GM03348 (cell line): ENCODE data around the gene LARP6.
"Not testable (repeated sequence)": the region's sequence is repeated elsewhere in the genome, so short reads cannot be mapped to it uniquely, and the experiment has no call there.

Experiments used
- DNase-seq: peaks from one replicate; pipeline ENCODE4 v3.0.0; 2012; ENCODE audit warnings: low spot score

LARP6 gene

GRCh38 chr15:70858614-70859321 is 4.8 kb upstream of the LARP6 start:
- DNase-seq, result not testable (repeated sequence)

DNA sequence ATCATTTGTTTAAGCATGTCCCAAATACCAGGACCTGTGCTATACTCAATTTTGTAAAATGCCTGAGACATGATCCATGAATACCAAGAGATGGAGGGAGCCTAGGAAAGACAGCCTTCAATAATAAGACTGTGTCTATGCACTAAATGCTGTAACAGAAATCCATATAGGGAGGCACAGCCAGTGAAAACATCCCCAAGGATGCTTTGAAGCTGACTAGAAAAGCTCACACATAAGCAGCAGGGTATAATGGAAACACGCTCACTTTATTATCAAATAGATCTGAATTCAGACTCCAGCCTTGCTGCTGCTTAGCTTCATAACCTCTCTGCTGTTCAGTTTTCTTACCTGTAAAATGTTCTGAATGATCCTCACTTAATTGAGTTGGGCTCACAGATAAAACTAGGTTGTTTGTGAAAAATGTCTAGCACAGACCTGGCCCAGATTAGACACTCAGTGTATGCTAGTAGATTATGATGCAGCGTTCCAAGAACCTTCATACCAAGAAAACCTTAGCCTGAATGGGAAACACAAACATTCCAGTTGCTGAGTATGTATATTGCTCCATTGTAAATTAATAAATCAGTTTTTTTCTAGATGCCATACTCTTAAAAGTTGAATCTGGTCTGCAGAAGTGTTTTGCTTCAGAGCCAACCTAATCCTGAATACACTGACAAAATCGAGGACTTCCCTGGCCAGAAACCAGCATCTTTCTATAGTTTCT is 3.8 kb upstream of the LARP6 start:
- DNase-seq, result no peak

- DNase-seq, result peak; percentile 92
Measured at GRCh38 chr15:70856884-70857561, 3.1 kb upstream of the LARP6 start.

GRCh38 chr15:70856177-70856883 is 2.4 kb upstream of the LARP6 start:
- DNase-seq, result peak; percentile 43

DNA sequence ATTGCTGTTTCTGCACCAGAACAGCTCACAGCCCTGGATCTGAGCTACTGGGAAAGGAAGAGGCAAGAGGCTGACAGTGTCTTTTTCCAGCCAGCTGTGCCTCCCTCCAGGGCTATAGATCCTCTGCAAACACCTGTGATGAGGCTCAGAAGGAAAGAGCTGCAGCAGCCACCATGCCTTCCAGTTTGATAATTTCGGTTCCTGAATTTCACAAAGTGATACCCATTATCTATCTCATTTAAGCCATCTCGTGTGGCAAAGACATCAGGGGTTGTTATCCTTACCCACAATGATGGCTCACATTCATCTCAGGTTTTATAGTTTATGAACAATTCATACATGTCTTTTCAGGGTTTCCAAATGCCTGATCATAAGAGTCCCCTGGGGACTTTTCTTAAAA is 1.8 kb upstream of the LARP6 start:
- DNase-seq, result no peak

GRCh38 chr15:70854666-70854976 is 664 bp upstream of the LARP6 start:
- DNase-seq, result no peak

DNA sequence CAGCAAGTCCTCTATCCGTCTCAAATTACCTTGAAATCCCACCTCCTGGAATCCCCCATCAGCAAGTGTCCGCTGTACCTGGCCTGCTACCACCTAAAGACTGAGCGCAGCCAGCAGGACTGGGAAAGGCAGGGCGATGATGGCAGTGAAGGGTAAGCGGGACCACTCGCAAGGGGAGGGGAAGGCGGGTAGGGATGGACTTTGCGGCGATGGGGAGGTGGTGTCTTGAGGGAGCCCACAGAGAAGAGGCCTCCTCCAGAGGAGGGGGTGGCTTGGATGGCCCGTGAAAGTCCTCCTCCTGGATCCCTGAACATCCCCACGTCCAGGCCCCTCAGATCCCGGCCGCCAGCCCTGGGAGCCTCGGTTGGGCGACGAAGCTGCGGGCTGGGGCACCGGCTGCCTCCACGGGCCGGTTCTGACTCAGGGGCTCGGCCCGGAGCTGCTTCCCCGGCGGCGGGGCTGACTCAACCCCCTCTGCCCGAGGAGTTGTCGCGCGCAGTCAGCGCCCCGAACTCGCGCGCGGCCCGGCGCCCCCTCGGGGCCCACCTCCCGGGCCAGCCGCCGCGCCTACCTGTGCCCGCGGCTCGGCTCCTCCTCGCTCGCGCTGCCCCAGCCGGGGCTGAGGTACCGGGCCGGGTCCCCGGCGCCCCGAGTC is 512 bp downstream of the LARP6 start:
- peak; percentile 76 for DNase-seq

- DNase-seq, result peak; percentile 68
Measured at GRCh38 chr15:70852501-70853317, 1.2 kb downstream of the LARP6 start.

DNA sequence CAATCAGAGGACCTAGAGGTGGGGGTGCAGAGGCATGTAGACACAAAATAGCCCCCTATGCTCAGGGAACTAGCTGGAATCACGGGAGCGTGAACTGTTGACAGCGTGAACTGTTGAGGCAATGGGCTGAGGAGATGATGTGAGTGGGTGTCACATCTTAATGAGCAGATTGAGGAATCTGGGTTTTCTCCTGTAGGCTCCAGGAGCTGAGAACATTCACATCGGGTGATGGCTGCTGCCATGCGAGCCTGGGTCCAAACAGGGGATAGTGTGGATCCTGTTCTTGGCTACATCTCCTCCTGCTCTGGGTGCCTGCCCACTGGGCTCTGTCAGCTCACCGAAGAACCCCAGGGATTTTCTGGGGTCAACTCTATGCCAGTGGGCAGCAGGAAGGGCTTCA is 2.1 kb downstream of the LARP6 start:
- DNase-seq, result no peak

GRCh38 chr15:70845602-70846360 is 8.2 kb downstream of the LARP6 start:
- no peak for DNase-seq

GRCh38 chr15:70837476-70837875 is 16.5 kb downstream of the LARP6 start:
- no peak for DNase-seq

- DNase-seq, result no peak
Measured at GRCh38 chr15:70835841-70836240, 18.1 kb downstream of the LARP6 start.

GRCh38 chr15:70835415-70835814 is 18.5 kb downstream of the LARP6 start:
- no peak for DNase-seq

- no peak for DNase-seq
Measured at GRCh38 chr15:70834999-70835398, 19.0 kb downstream of the LARP6 start.

DNA sequence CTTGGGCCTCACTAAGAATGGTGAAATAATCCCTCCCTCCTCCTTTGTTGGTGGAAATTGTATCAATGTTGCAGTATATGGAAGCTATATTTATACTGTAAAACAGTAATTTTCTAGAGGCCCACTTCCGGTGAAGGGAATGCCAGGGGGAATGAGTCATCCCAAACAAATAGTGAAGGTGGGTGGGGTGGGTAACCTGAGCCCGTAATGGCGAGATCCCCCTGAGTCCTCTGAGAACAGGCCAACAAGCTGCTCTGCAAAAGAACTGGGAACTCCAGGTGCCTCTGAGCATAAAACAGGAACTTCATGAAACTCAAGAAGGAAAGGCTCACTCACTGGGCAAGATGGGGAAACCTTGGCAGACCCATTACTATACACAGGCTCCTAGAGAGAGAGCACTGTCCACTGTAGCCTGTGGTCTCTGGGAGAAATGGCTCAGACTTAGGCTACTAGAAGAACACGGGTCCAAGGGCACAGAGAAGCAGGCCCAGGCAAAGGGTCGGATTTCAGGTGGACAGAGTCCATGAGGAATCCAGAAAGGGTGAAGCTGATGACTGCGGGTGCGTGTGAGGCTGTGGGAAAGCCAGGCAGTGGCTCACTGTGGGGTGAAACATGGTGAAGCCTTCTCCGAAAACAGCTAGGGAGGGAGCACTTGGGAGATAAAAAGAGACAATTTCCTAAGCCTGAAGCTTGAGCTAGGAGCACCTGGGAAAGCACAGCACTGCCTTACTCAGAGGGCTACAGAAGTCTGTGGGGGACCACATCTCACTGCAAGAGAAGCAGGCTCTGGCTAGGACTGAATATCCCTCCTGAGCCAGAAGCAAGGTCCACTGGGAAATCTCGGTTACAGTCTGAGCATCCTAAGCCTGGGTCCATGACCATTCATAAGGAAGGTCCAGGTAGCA is 19.8 kb downstream of the LARP6 start:
- peak; percentile 69 for DNase-seq

DNA sequence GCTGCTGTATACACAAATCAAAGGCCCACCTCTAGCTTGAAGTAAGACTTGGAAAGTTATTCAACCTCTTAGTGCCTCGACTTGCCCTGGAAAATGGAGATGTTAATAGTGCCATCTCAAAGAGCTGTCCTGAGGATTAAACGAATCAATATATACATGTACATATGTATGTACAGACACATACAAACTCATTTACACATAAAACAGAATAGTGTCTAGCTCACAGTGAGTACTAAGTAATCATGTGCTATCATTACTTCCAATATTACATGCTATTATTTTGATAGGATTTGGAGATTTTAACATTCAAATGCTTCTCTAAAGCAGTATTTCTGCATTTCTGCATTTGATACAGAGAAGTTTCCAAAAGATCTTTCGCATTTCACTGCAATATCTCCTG is 20.5 kb downstream of the LARP6 start:
- DNase-seq, result no peak

DNA sequence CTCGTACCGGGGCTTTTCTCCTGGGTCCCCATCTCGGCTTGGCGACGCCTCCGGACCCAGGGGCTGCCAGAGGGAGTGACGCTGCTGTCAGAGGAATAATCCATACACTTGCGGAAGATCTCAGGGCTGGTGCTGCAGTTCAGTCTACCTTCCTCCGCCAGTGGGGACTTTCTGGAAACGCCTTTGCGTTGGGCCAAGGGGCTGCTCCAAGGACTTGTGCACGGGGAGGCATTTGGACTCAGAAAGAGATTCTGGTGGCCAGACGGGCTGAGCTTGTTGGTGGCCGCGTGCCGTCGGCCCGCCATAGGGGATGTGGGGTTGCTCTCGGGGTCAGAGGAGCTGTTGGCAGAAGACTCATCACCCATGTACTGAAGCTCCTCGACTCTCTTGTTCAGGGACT is 21.8 kb downstream of the LARP6 start:
- no peak for DNase-seq

- no peak for DNase-seq
Measured at GRCh38 chr15:70831094-70831911, 22.7 kb downstream of the LARP6 start.

DNA sequence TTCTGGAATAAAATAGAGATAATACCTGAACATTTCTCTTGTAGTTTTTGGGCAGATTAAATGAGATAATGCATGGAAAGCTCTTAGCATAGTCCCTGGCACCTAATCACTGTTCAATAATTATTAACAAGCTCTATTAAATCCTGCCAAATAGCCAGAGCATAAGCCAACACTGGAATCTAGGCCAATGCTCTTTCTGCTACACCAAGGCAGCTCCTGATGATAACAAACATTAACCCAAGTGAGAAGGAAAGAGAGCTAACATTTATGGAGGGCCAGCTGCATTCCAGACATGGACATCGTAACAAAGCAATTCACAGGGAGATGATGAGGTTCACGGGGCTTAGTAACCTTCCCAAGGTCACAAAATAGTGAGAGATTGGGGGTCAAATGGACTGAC is 23.3 kb downstream of the LARP6 start:
- DNase-seq, result no peak
